ENCODE data around the gene SPACA9. TPM values are rescaled to one million over a fixed set of nuclear protein-coding genes. Genes with fewer than 3 reads are reported as not detected.

Gene SPACA9
- polyA plus RNA-seq, 3 donors = 2.9 to 6.3 (median 3.1) TPM

DNA sequence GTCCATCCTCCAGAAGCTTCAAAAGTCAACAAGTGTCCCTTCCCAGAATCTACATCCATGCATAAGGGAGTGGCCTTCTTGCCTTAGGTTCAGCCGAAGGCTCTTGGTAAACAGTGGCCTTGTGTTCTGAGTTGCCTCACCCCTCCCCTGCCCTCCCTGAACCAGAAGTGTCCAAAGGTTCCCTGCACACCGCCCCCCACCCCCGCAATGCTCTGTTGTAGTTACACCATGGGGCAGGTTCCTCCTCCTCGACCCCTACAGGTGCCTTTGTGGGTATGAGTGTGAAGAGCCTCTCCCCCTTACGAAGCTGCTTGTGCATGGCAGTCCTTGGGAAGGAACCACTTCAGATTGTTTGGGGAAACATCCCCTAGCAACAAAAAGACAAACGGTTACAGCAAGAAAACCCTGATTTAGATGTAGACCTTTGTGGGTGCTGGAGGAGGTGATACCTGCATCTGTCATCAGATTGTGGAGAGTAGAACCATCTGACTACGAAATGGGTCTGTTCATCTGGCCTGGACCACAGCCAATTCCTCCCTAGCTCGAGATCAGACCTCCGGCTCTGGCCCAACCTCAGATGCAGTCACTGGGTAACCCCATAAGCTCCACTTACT, 7.1 kb downstream of the SPACA9 start:
- H3K27ac ChIP-seq (ENCODE audit: low read depth, low read length) = no peak overlapping the region
- 54 to 68% (median 57%) methylated on average over 9 of the region's 9 CpGs for WGBS, 3 donors

- 90 to 96% (median 91%) methylated on average over 6 of the region's 6 CpGs for WGBS, 3 donors
- H3K27ac ChIP-seq (ENCODE audit: low read depth, low read length) = no peak overlapping the region
Observed at GRCh38 chr9:132886334-132886725, 7.6 kb downstream of the SPACA9 start.

DNA sequence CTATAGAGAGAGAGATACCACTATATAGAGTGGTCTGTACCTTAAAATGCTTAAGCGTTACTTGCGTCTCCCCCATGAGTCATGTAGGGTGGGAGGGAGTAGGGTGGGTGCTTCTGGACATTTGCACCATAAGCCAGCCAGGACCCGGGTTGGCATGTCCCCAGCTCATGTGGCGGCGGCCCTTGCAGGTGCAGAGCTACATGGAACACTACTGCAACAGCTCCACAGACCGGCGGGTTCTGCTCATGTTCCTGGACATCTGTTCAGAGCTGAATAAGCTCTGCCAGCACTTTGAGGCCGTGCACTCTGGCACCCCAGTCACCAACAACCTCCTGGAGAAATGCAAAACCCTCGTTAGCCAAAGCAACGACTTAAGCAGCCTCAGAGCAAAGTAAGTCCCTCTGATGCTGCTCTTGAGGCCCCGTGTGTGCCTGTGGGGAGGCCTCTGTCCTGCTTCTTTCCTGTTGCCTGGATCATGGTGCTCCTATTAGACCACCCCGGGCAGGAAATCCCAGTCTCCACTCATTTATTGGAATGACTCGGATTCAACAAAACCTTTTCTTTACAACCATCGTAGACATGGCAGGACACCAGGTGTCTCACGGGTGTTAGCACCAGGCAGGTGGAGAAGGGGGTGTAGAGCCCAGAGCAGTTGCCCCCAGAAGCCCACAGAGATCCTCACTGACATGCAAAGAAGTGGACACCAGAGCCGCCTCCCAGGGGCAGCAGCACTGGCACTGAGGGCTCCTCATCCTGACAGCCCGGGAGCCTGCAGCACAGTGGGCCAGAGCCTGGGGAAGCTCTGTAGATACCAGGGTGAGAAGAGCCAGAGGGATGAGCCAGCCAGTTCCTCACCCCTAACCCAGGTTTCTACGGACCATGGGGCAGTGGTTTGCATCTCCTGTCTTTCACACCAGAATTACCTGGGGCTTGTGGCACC, 8.8 kb downstream of the SPACA9 start:
- no peak overlapping the region for H3K27ac ChIP-seq (ENCODE audit: low read depth, low read length)
- WGBS, 3 donors = 83 to 89% (median 89%) methylated on average over 18 of the region's 18 CpGs

DNA sequence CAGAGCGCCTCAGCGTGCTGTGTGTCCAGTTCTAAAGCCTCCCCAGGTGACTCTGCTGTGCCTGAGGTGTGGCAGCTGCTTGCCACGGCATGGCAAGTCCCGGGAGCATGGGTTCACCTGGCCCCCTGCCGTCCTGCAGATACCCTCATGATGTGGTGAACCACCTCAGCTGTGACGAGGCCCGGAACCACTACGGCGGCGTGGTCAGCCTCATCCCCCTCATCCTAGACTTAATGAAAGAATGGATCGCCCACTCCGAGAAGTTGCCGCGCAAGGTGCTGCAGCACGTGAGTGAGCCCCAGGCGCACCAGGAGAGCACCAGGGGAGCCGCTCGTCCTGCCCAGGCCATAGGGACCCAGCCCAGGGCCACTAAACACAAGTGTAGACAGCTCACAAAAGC, 9.5 kb downstream of the SPACA9 start:
- WGBS, 3 donors = 94 to 96% (median 96%) methylated on average over 18 of the region's 18 CpGs
- no peak overlapping the region for H3K27ac ChIP-seq (ENCODE audit: low read depth, low read length)

DNA sequence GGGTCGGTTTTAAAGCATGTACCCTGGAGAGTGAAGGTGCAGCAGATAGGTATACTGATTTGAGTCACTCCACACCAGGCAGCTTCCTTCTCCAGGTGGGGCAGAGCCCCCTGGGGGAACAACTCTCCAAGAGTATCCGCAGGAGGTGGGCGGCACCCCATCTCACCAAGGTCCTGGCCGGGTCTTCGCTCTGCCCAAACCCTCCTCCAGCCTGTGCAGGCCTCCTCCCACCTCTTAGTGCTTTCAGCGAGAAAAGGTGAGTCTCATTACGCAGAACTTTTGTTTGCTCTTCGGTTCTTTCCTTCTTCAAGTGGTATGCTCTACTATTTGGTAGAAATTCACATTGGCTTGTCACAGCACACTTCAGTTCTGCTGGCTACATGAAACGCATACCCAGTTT, 13.7 kb downstream of the SPACA9 start:
- no peak overlapping the region for H3K27ac ChIP-seq (ENCODE audit: low read depth, low read length)
- 76 to 88% (median 81%) methylated on average over 9 of the region's 9 CpGs for WGBS, 3 donors

GRCh38 chr9:132894346-132894745, 15.6 kb downstream of the SPACA9 start:
- 83 to 85% (median 84%) methylated on average over 5 of the region's 5 CpGs for WGBS, 3 donors

DNA sequence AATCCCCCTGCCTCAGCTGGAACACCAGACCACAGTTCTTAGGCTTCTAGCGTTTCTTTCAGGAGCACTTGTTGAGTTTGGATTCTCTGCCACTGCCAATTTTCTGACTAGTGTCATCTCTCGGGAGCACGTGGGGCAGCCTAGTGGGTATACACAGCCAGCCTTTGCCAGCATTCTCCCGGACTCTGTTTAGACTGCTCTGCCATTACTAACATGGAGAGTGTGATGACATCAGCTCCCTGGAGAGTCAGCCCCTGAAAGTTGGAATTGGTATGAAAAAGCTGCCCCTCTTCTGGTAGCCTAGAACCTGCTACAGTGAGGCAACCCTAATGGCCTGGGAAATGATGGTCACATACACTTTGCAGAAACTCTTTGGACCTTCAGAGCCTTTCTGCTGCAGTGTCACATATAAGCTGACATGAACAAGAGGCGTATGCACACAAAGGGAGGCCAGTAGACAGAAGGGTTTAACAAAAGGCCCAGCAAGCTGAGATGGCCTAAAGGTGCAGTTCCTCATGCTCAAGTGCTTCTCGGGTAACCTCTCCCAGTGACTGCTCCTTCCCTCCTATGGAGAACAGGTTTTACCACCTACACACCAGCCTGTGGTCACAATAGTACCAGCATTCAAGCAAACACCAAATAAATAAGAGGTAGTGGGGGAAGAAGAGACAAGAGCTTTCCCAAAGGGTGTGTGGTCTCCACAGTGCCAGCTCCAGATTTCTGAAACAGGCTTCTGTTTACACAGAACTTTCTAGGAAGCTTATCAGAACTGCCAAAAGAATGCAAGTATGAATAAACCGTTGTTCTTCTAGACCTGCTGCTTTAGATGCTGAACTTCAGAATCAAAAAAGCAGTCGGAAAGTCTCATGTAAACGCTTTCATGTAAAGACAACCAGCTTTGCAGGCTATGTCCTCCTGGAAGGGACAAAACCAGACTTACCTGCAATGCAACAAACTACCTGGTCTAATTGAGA, 16.5 kb downstream of the SPACA9 start:
- 77 to 82% (median 77%) methylated on average over 9 of the region's 9 CpGs for WGBS, 3 donors
- H3K27ac ChIP-seq (ENCODE audit: low read depth, low read length) = no peak overlapping the region

More at GRCh38 chr9:132894346-132894745, 15.6 kb downstream of the SPACA9 start:
- no peak overlapping the region for H3K27ac ChIP-seq (ENCODE audit: low read depth, low read length)

DNA sequence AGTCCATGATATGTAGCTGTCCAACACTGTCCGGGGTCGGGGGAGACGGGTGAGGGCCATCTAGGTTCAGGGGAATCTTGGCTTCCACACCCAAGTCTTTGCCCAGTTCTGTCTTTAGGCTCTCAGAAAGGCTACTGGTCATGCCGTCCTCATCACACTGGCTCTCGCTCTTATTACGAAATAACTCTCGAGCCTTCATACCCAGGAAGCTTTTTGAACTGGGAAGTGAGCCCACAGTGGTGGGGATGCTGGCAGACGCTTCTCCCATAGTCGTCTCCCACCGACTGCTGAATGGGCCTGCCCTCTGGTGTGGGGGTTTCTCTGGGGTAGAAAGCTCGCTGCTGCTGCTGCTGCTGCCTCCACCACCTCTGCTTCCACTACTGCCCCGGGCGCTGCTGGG, 17.6 kb downstream of the SPACA9 start:
- 82 to 92% (median 84%) methylated on average over 12 to 13 of the region's 13 CpGs for WGBS, 3 donors

DNA sequence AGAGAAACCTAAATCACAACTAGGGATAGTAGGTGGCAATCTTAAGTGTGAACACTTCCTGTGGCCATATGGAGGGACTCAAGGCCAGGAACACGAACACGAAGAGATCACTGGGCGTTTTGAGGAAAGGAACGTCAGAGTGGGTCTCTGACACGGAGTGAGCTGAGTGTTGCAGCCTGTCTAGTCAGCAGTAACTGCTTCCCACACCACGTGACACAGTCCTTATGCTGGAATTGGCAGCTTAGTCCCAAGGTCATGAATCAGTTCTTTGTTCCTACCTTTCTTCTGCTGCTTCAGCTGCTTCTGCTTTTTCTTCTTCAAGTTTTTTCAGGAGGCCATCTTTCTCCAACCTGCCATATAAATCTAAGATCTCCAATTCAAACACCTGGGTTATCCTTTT, 18.2 kb downstream of the SPACA9 start:
- no peak overlapping the region for H3K27ac ChIP-seq (ENCODE audit: low read depth, low read length)
- 63 to 83% (median 65%) methylated on average over 6 of the region's 6 CpGs for whole genome bisulfite sequencing, 3 donors

More for the DNA sequence above, 17.6 kb downstream of the SPACA9 start:
- H3K27ac ChIP-seq (ENCODE audit: low read depth, low read length) = no peak overlapping the region

DNA sequence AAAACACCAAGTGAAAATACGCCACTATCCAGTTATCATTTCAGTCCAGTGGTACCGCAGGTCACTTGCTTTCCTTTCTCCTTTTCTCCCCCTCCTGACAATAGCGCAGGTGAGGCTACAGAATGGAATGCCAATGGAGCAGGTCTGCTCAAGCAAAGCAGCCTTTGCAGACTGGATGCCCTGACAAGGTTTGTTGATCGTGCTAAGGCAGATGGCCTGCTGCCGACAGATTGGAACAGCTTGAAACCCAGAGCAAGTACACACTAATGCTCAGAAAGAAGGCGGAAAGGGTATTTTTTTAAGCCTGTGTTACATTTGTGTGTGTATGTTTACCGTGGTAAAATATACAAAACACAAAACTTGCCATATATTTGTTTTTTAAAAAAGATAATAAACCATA, 19.4 kb downstream of the SPACA9 start:
- H3K27ac ChIP-seq (ENCODE audit: low read depth, low read length) = no peak overlapping the region
- WGBS, 3 donors = 94 to 99% (median 96%) methylated on average over 7 of the region's 7 CpGs

GRCh38 chr9:132901858-132902831, 23.4 kb downstream of the SPACA9 start:
- H3K27ac ChIP-seq (ENCODE audit: low read depth, low read length) = no peak overlapping the region
- 46 to 49% (median 48%) methylated on average over 11 of the region's 11 CpGs for WGBS, 3 donors

- no peak overlapping the region for H3K27ac ChIP-seq (ENCODE audit: low read depth, low read length)
- 82 to 89% (median 83%) methylated on average over 13 of the region's 13 CpGs for WGBS, 3 donors
Observed at GRCh38 chr9:132903574-132904492, 25.1 kb downstream of the SPACA9 start.

DNA sequence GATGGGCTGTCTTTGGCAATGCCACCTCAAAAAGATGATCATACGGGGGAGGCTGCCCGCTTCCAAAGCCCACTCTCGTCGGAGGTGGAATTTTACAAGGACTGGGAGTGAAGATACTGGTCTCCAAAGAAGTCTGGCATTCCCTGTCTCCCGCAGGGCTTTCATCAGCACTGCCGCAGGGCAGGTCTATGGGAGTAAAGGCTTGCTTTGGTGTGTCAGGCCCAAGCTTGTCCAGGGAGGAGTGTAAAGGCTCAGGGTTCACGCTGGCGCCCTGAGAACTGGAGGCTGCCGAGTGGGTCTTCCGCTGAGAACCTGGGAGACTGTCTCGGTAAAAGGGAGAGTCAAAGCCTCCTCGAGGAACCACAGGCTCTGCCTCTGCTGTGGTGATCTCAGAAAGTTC, 27.0 kb downstream of the SPACA9 start:
- no peak overlapping the region for H3K27ac ChIP-seq (ENCODE audit: low read depth, low read length)
- 93 to 96% (median 94%) methylated on average over 12 of the region's 12 CpGs for WGBS, 3 donors

DNA sequence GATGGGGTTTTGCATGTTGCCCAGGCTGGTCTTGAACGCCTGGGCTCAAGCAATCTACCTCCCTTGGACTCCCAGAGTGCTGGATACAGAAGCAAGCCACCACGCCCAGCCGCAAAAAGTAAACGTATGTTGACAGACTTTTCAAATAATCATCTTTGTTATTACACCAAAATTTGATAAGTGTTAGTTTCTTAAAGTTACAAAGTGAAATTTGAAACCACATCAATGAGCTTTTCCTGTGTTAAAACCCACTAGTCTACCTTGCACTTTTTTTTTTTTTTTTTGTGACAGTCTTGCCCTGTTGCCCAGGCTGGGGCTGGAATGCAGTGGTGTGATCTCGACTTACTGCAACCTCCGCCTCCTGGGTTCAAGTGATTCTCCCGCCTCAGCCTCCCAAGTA, 29.9 kb downstream of the SPACA9 start:
- no peak overlapping the region for H3K27ac ChIP-seq (ENCODE audit: low read depth, low read length)
- WGBS, 3 donors = 84 to 92% (median 90%) methylated on average over 7 of the region's 7 CpGs

- WGBS, 3 donors = 74 to 90% (median 86%) methylated on average over 2 of the region's 2 CpGs
- H3K27ac ChIP-seq (ENCODE audit: low read depth, low read length) = no peak overlapping the region
Observed at GRCh38 chr9:132909311-132909710, 30.6 kb downstream of the SPACA9 start.

- WGBS, 3 donors = 94 to 95% (median 94%) methylated on average over 6 of the region's 6 CpGs
- no peak overlapping the region for H3K27ac ChIP-seq (ENCODE audit: low read depth, low read length)
Observed at GRCh38 chr9:132910376-132910775, 31.7 kb downstream of the SPACA9 start.
